HG03575 (cell line): Measurements from ENCODE around the gene ZNF280C.
"Not testable (repeated sequence)": the region's sequence is repeated elsewhere in the genome, so short reads cannot be mapped to it uniquely, and the experiment has no call there.

Experiments used
- ATAC-seq: cut with Tn5 transposase; IDR thresholded peaks from one replicate; pipeline ENCODE4 v1.9.1; 2021; ENCODE audit not compliant: unreplicated experiment, insufficient number of reproducible peaks, low FRiP score; ENCODE audit errors: extremely low read depth

The ZNF280C gene

DNA sequence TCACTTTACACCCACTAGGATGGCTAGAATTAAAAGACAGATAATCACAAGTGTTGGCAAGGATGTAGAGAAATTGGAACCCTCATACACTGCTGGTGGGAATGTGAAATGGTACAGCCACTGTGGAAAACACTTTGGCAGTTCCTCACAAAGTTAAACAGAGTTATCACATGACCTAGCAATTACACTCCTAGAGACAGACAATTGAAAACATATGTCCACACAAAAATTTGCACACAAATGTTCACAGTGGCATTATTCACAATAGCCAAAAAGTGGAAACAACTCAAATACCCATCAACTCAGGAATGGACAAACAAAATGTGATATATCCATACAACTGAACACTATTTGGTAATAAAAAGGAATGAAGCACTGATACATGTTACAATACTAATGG, 5.7 kb downstream of the ZNF280C start:
- no peak for ATAC-seq

DNA sequence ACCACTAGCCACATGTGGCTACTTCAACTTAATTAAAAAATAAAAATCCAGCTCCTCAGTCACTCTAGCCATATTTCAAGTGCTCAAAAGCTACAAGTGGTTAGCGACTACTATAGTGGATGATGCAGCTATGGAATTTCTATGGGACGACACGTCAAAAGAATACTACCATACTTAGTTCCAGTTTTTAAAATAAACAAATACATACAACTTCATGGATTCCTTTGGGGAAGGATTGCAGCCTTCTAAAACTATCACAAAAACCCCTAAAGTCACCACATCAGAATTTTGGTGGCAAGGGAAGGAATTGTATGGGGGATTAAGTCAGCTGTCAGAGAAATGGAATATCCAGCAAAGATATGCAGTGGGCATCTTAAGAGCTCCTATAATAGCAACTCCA, 6.5 kb downstream of the ZNF280C start:
- no peak for ATAC-seq

DNA sequence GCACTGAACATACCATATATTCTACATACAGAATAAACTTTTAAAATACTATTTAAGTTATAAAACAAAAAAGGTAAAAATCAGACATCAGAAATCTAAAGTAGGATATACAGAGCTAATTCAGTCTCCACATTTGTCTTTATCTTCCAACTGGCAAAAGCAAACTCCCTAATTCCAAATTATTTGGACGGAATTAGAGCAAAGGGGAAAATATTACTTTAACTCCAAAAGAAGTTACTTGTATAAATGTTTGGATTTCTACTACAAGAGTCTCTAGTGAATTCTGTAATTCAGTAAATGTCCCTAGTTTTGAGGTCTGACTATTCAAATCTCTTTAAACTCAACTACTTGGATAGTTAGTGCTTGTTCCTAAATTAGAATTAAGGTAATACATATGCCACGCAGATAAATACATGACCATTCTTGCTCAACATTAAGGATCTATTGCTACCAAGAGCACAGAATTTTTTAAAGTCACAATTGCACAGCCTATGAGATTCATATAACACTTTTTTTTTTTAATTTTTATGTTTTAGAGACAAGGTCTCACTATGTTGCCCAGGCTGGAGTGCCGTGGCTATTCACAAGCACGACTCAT, 7.3 kb downstream of the ZNF280C start:
- no peak for ATAC-seq

DNA sequence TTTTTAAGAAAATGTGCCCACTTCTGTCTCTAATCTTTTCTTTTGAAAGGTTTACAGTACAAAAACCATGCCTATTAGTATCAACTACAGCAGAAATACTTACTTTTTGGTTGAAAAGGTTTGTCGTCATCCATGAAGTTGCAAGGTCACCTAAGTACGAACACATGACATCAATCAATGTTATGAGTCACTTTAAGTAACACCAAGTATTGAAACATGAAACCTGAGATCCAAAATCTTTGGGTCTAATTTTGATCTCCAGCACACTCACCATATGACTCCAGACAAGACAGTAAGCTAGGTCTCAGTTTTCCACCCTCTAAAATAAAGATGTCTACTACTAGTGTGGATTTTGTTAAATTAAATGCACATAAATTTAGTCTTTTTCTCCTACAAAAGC, 8.4 kb downstream of the ZNF280C start:
- ATAC-seq, result no peak

DNA sequence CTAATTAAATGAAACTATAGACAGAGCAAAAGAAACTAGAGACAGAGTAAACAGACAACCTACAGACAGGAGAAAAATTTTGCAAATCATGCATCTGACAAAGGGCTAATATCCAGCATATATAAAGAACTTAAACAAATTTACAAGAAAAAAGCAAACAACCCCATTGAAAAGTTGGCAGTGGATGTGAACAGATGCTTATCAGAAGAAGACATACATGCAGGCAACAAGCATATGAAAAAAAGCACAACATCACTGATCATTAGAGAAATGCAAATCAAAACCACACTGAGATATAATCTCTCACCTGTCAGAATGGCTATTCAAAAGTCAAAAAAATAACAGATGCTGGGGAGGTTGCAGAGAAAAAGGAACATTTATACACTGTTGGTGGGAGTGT, 14.8 kb downstream of the ZNF280C start:
- no peak for ATAC-seq

DNA sequence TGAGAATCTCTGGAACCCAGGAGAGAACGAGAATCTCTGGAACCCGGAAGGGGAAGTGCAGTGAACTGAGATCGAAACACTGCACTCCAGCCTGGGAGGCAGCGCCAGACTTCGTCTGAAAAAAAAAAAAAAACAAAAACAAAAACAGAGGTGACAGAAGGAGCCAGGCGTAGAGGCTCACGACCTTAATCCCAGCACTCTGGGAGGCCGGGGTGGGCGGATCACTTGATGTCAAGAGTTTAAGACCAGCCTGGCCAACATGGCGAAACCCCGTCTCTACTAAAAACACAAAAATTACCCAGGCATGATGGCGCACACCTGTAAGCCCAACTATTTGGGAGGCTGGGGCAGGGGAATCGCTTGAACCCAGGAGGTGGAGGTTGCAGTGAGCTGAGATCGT, 17.0 kb downstream of the ZNF280C start:
- ATAC-seq, result no peak

DNA sequence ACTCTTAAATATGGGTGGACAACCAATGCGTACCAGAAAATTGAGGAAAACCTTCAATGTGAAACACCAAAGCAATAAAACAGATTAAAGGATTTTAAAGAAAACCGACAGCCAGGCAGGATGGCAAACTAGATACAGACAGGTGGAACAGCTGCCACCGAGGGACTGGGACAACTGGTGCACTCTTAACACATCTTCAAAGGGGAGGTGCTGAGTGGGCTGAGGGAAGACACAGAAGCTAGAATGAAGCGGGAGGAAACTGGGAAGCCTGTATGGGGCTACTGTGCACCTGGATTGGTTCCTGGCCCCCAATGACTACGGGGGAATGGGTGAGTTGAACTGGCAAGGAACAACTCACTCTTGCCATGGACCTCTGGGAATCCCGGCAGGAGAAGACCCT, 20.7 kb downstream of the ZNF280C start:
- no peak for ATAC-seq

DNA sequence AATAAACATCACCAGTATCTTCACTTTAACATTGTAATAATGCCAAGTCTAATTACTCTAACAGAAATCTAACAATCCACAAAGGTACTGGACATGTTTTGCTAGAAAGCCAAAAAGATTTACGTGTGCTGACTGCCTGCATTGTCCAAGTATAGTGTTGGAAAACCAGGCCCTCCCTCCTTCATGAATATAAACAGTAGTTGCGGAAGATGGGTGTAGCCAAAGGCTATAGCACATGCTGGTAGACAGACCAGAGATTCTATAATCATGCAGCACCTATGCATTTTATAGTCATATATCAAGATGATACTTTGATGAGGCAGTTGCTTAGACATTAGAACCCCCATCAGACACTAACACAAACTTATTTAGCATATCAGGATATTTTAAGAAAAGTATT, 22.6 kb downstream of the ZNF280C start:
- ATAC-seq, result no peak

DNA sequence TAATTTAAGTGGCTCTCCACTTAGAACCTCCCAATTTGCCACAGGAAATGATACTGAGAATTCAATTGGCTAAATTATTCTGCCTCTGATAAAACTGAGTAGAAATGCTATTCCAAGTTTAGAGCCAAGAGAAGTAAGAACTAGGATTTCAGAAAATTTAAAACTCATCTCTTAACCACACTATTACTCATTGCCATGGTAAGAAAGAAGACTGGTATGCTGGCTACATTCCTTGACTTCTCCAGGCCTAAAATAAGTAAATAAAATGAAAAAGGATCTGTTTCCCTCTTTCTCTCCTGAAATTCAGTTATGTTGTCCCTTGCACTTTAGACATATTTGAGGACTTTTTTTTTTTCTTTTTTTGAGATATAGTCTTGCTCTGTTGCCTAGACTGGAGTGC, 23.3 kb downstream of the ZNF280C start:
- no peak for ATAC-seq

DNA sequence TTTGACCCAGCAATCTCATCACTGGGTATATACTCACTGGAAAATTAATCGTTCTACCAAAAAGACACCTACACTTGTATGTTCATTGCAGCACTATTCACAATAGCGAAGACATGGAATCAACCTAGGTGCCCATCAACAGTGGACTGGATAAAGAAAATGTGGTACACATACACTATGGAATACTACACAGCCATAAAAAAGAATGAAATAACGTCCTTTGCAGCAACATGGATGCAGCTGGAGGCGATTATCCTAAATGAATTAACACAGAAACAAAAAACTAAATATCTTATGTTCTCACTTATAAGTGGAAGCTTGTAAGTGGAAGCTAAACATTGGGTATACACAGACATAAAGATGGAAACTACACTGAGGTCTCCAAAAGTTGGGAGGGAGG, 37.5 kb downstream of the ZNF280C start:
- not testable (repeated sequence) for ATAC-seq

DNA sequence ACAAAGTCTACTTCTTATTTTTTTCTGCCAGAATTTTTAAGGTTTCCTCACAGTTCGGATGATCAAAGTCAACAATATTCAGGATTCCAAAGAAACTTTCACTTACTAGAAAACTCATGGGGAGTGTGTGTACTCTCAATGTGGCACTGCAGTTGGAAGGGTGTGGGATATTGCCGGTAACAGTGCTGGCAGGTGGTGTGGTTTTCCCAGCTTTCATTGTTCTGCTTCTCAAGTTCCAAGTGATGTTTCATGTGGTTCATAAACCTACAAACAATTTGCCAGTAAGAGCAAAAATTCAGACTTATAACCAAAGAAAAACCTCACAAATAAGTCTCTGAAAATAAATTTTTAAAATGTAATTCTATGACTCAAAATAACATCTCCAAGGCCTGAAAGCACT, 39.8 kb downstream of the ZNF280C start:
- ATAC-seq, result no peak

DNA sequence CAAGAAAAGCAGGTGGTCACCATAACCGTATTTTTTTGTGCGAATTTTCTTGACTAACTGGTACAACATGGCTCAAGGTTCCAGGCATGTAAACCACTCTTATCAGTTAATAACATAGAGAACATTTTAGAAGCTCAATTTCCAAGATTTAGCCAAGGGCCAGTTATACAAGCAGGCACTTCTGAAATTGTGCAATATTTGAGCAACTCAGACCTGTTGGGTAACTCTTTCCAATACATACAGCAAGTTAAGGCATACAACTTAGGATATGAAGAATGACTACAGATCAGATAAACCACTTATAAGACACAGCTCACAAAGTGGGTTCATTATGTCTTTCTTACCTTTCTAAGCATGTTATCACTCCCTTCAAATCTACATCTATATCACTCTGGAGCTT, 43.9 kb downstream of the ZNF280C start:
- no peak for ATAC-seq

DNA sequence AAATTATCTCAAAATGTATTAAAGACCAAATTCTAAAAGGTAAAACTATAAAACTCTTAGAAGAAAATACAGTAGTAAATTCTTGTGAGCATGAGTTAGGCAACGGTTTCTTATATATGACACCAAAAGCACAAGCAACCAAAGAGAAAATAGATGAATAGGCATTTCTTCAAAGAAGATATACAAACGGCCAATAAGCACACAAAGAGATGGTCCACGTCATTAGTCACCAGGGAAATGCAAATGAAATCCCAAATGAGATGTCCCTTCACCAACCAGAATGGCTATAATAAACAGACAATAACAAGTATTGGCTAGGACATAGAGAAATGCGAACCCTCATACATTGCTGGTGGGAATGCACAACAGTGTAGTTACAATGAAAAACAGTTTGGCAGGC, 52.4 kb downstream of the ZNF280C start:
- no peak for ATAC-seq

DNA sequence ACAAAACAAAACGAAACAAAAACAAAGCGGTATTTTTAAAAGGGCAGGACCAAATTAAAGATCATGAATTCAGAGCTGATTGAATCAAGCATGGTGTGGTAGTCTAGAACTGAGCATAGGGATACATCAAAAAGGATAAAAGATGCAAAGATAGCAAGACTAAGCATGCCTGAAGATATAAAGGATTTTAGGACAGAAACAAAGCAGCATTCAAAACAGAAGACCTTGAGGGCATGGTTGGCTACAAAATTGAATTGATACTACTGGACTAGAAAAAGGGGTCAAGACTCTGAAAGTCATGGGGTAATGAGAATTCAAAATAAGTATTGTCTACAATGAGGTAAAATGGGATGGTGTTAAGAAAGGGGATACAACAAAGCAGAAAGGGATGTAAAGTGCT, 55.3 kb downstream of the ZNF280C start:
- ATAC-seq, result no peak

DNA sequence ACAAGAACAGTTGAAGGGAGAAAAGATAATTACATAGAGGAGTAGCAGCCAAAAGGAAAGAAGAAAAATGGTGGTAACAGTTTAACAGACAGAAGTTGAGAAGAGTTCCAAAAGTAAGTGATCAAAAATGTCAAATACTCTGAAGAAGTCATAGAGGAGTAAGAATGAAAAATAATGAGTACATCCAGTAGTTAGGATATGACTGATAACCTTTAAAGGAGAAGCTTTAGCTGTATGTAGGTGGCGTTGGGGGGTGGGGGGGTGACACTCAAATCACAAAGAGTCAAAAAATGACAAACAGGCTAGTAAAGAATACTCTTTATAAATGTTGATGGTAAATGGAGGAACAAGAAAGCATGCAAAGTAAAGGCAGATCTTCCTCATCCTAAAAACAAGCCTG, 56.3 kb downstream of the ZNF280C start:
- no peak for ATAC-seq

DNA sequence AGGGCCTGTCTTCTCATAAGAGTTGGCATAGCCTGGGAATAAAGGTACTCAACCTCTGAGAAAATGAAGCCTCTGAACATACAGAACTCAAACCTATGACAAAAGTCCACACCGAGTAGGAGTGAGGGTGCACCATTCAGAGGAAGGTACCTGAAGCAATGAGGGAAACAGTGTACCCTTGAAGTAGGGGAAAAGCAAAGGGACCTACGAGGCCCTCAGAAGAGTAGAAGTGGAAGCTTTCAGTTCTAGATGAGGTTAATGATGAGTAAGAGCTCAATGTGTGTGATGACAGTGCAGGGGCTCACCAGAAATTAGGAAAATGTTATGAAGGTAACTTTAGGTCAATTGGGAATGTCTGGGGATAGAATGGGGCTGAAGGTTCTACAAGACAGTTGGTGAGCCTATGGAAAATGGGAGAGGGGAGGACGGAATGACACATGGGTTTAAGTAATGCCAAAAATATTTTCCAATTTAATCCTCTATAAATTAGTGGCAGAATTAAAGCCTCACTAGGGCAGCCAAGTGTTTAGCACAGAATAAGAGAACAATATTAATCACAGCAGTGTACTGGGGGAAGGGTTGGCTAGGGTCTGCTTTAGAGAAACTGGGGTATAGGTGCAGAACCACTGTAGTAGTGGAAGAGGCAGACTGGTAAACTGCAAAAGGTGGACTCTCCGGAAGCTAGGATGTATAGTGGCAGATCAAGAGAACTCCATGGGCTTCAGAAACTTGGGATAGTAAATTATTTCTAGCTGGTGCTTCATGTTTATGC, 57.1 kb downstream of the ZNF280C start:
- ATAC-seq, result no peak

DNA sequence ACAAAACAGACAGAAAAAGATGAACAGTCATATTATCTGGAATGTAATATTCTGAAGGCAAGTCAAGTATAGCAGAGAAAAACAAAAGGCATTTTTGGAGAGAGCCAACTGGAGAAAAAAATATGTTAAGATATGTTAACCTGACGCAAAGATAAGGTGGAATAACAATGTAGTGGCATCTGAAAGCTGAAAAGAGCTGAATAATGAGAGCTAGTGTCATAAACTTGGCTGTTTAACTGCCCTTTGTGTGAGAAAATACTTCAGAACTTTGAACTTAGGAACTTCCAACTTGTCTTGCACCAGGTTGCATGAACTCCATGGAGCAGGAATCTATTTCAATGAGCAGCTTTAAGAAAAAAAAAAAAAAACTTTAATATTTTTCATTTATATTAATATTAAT, 64.1 kb downstream of the ZNF280C start:
- ATAC-seq, result no peak

DNA sequence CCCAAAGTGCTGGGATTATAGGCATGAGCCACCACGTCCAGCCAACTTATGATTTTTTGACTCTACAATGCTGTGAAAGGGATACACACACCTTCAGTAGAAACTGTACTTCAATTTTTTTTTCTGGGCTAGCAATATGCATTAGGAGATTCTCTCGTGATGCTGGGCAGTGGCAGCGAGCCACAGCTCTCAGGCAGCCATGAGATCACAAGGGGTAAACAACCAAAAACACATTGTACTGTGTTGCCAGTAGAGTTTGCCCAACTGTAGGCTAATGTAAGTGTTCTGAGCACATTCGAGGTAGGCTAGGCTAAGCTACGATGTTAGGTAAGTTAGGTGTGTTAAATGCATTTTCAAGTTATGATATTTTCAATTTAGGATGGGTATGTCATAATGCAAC, 71.2 kb downstream of the ZNF280C start:
- ATAC-seq, result no peak

DNA sequence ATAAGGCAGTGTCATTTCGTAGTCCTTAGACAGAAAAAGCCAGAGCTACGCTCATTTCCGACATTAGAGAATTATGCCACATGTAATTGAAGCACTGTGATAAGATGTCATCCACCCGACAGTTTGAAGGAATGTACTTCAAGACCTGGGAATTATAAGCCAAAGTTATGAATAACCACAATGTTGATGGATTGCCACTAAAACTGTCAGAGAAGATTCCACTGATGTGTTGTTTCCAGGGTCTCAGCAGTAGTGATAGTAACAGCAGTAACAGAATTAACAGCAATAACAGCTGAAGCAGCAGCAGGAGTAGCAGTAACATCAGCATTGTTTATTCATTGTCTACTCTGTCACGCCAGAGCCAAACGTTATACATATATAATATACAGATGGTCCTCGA, 72.2 kb downstream of the ZNF280C start:
- ATAC-seq, result no peak

DNA sequence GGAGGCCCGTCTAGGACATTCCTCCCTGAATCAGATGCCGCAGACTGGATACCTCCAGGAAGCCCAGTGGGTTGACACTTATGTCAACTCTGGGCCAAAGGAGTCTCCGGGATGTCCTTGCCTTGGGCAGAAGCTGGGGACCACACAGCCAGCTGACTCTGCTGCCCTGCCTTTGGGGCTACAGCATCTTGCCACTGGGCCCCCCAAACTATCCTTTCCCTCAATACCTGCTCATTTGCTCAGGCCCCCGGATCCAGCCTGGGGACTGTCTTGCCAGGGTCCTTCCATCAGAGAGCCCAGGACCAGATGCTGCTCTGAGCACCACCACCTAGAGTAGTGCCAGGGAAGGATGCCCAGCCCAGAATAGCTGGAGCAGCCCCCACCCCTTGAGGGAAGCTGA, 77.9 kb downstream of the ZNF280C start:
- ATAC-seq, result no peak

DNA sequence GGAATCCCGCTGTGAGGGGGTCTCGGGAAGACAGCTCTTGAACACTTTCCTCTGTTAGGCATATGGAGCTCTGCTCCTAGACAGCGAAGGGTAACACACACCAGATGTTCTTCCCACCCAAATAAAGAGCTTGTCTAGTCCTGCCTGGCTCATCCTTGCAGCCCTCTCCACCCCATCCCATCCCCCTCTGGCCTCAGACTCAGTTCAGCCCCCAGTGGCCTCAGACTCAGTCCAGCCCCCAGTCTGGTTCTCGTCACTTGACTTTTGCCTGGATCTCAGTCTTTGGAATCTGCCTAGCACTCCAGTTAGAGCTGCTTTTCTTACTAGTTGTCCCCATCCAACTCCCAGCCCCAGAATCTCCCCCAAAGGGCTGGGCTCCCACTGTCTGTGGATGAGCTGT, 82.0 kb downstream of the ZNF280C start:
- ATAC-seq, result no peak
